ENCODE results near the gene GP2. TPM values are rescaled to one million over a fixed set of nuclear protein-coding genes. Genes with fewer than 3 reads are reported as not detected.

The GP2 gene
- total and polyA plus RNA-seq, 2 experiments from 2014 or later: 17.2 to 24.8 TPM

DNA sequence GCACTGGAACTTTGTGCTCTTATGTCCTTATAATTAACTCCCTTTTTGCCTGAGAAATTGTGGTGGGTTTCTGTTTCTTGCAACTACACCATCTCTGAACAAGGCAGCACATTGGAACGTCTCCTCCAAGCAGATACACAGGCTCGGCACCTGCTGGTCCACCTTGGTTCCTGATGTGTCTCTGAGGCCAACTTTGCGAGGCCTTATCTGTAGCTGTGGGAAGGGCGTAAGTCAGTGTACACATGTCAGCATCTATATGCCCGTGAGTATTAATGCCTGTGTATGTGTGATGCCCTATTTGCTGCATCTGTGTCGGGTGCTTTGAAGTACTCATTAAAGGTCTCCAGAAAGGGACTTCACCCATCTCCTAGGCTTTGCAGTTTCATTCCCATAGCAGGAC lies 17.5 kb downstream of the GP2 start:
- H3K9me2 ChIP-seq (replicated peaks; ENCODE audit: insufficient read depth): no peaks in the 10 kb centered on the region
- DNase-seq (ENCODE audit: low spot score): no peak
- H3K27ac ChIP-seq: no peak overlapping the region
- H2AFZ ChIP-seq: no peak overlapping the region
- 89% methylated on average over 6 of the region's 6 CpGs for WGBS (ENCODE audit: low lambda C conversion rate, missing lambda C conversion rate)
- no peak overlapping the region for H3K4me2 ChIP-seq
- no peaks in the 10 kb centered on the region for H3K27me3 ChIP-seq
- no peaks in the 10 kb centered on the region for H3K79me2 ChIP-seq
- TF ChIP-seq EZH2phosphoT487 (IDR thresholded peaks at IDR 0.05; ENCODE audit: low read depth, severe bottlenecking, unreplicated experiment): no peak
- TF ChIP-seq EZH2 (IDR thresholded peaks at IDR 0.05; ENCODE audit: borderline replicate concordance): no peak
- TF ChIP-seq CTCF (IDR thresholded peaks at IDR 0.05; ENCODE audit: poor library complexity): no peak
- no peaks in the 10 kb centered on the region for H4K20me1 ChIP-seq (ENCODE audit: insufficient read depth, poor library complexity, severe bottlenecking)
- H3K36me3 ChIP-seq (replicated peaks; ENCODE audit: insufficient read depth, low read depth): no peaks in the 10 kb centered on the region
- no peaks in the 10 kb centered on the region for H3K4me1 ChIP-seq (ENCODE audit: insufficient read depth)
- no peak overlapping the region for H3K4me3 ChIP-seq
- H3K9me3 ChIP-seq (ENCODE audit: low read depth): no peaks in the 10 kb centered on the region

GRCh38 chr16:20308801-20309590 lies 18.3 kb downstream of the GP2 start:
- H2AFZ ChIP-seq: no peak overlapping the region
- no peak overlapping the region for H3K4me2 ChIP-seq
- H3K9me2 ChIP-seq (replicated peaks; ENCODE audit: insufficient read depth): no peaks in the 10 kb centered on the region
- H4K20me1 ChIP-seq (ENCODE audit: insufficient read depth, poor library complexity, severe bottlenecking): no peaks in the 10 kb centered on the region
- 76% methylated on average over 4 of the region's 4 CpGs for WGBS (ENCODE audit: low lambda C conversion rate, missing lambda C conversion rate)
- H3K4me3 ChIP-seq: no peak overlapping the region
- H3K9me3 ChIP-seq (ENCODE audit: low read depth): no peaks in the 10 kb centered on the region
- TF ChIP-seq CTCF (IDR thresholded peaks at IDR 0.05; ENCODE audit: poor library complexity): no peak
- TF ChIP-seq EZH2phosphoT487 (IDR thresholded peaks at IDR 0.05; ENCODE audit: low read depth, severe bottlenecking, unreplicated experiment): no peak
- no peaks in the 10 kb centered on the region for H3K4me1 ChIP-seq (ENCODE audit: insufficient read depth)
- no peak for DNase-seq (ENCODE audit: low spot score)
- no peaks in the 10 kb centered on the region for H3K36me3 ChIP-seq (replicated peaks; ENCODE audit: insufficient read depth, low read depth)
- H3K79me2 ChIP-seq: no peaks in the 10 kb centered on the region
- no peak overlapping the region for H3K27ac ChIP-seq
- H3K27me3 ChIP-seq: no peaks in the 10 kb centered on the region

DNA sequence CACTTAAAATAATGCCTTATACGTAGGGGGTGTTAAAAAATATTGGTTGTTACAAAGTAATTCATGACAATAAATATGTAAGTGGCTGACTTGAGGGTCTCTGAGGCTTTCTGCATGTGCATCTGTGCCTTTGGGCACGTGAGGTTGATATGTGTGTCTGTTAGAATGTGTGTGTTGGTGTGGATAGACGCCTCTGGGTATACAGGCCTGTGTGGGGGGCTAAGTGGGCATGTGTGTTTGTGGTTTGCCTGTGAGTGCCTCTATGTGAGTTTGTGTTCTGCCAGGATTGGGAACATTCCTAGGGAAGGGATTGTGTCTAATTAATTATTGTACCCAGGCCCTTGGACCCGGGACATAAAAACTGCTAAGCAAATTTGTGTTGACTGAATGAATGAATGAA lies 19.0 kb downstream of the GP2 start:
- no peak for DNase-seq (ENCODE audit: low spot score)
- no peaks in the 10 kb centered on the region for H3K9me2 ChIP-seq (replicated peaks; ENCODE audit: insufficient read depth)
- H3K27me3 ChIP-seq: no peaks in the 10 kb centered on the region
- no peaks in the 10 kb centered on the region for H3K79me2 ChIP-seq
- TF ChIP-seq EZH2phosphoT487 (IDR thresholded peaks at IDR 0.05; ENCODE audit: low read depth, severe bottlenecking, unreplicated experiment) (no peak), EZH2 (IDR thresholded peaks at IDR 0.05; ENCODE audit: borderline replicate concordance) (no peak), CTCF (IDR thresholded peaks at IDR 0.05; ENCODE audit: poor library complexity) (no peak)
- H3K4me1 ChIP-seq (ENCODE audit: insufficient read depth): no peaks in the 10 kb centered on the region
- no peaks in the 10 kb centered on the region for H3K9me3 ChIP-seq (ENCODE audit: low read depth)
- H2AFZ ChIP-seq: no peak overlapping the region
- no peak overlapping the region for H3K4me3 ChIP-seq
- no peak overlapping the region for H3K4me2 ChIP-seq
- H4K20me1 ChIP-seq (ENCODE audit: insufficient read depth, poor library complexity, severe bottlenecking): no peaks in the 10 kb centered on the region
- WGBS (ENCODE audit: low lambda C conversion rate, missing lambda C conversion rate): 81% methylated on average over 4 of the region's 4 CpGs
- no peak overlapping the region for H3K27ac ChIP-seq
- no peaks in the 10 kb centered on the region for H3K36me3 ChIP-seq (replicated peaks; ENCODE audit: insufficient read depth, low read depth)

Data from hepatocyte (in vitro differentiated cells).